Caki2 (cell line): Measurements from ENCODE around the gene TOLLIP. TPM values are rescaled to one million over a fixed set of nuclear protein-coding genes. Genes with fewer than 3 reads are reported as not detected.

ENCODE experiments used
- DNase-seq: peaks from one replicate; pipeline ENCODE4 v3.0.0-alpha.2; 2015; ENCODE audit warnings: low read depth
- in situ Hi-C: cut with HindIII; loops from 2 replicates; pipeline ENCODE4 v1.10.0; 2016; ENCODE audit warnings: low sequenced_read_pairs, low pct_unique_long_range_greater_than_20kb, mixed read lengths
- total RNA-seq: library from RNA; depleted of rRNA; stranded (reverse); fragments of >200 nt; shearing (Covaris generic); gene quantifications from 2 replicates; pipeline ENCODE4 v1.2.3, GENCODE V29; 2014; ENCODE audit warnings: low replicate concordance

The TOLLIP gene
- total RNA-seq, 1 experiment from 2014 or later: 18.3 TPM

- DNase-seq: no peak
- in situ Hi-C loops: no loop called here
These were observed 17.3 kb downstream of the TOLLIP start for GRCh38 chr11:1292018-1292643.

GRCh38 chr11:1291295-1292017 lies 18.0 kb downstream of the TOLLIP start:
- in situ Hi-C loops: no loop called here
- DNase-seq: no peak

GRCh38 chr11:1290052-1291040 lies 19.1 kb downstream of the TOLLIP start:
- in situ Hi-C loops: no loop called here
- DNase-seq: no peak

GRCh38 chr11:1289211-1289935 lies 20.1 kb downstream of the TOLLIP start:
- no peak for DNase-seq

GRCh38 chr11:1288426-1289151 lies 20.8 kb downstream of the TOLLIP start:
- in situ Hi-C loops: no loop called here
- DNase-seq: no peak

More at GRCh38 chr11:1289211-1289935, 20.1 kb downstream of the TOLLIP start:
- in situ Hi-C loops: no loop called here

- in situ Hi-C loops: no loop called here
- no peak for DNase-seq
These were observed 21.5 kb downstream of the TOLLIP start for GRCh38 chr11:1287928-1288327.

GRCh38 chr11:1285876-1286275 lies 23.6 kb downstream of the TOLLIP start:
- in situ Hi-C loops: no loop called here
- DNase-seq: no peak

- in situ Hi-C loops: no loop called here
- DNase-seq: no peak
These were observed 24.1 kb downstream of the TOLLIP start for GRCh38 chr11:1285316-1285744.

GRCh38 chr11:1283906-1284305 lies 25.5 kb downstream of the TOLLIP start:
- in situ Hi-C loops: no loop called here
- no peak for DNase-seq

GRCh38 chr11:1283091-1283511 lies 26.3 kb downstream of the TOLLIP start:
- no peak for DNase-seq
- in situ Hi-C loops: no loop called here

- DNase-seq: no peak
- in situ Hi-C loops: no loop called here
These were observed 27.5 kb downstream of the TOLLIP start for GRCh38 chr11:1281974-1282365.

- in situ Hi-C loops: no loop called here
- no peak for DNase-seq
These were observed 28.0 kb downstream of the TOLLIP start for GRCh38 chr11:1281326-1281973.

GRCh38 chr11:1280116-1281035 lies 29.1 kb downstream of the TOLLIP start:
- in situ Hi-C loops: no loop called here
- DNase-seq: no peak

- in situ Hi-C loops: no loop called here
- no peak for DNase-seq
These were observed 29.8 kb downstream of the TOLLIP start for GRCh38 chr11:1279674-1280055.

- in situ Hi-C loops: no loop called here
These were observed 30.4 kb downstream of the TOLLIP start for GRCh38 chr11:1278766-1279673.

More at GRCh38 chr11:1278766-1279673, 30.4 kb downstream of the TOLLIP start:
- no peak for DNase-seq
